PFSK-1 (cell line): ENCODE results near the gene PAK2.

Experiments
- POLR2AphosphoS5 ChIP-seq: IDR thresholded peaks from 2 replicates; pipeline ENCODE4 v1.6.1; 2012; ENCODE audit warnings: low read depth, mild to moderate bottlenecking, control low read depth, low read length, moderate library complexity
- TF ChIP-seq, protein P1 (sequence below), 2 experiments: IDR thresholded peaks; 2 replicates each; pipeline versions ENCODE4 v1.6.1 to v1.8.0; 2011 to 2012; ENCODE audit warnings: low read depth in 2 of 2, low read length in 2 of 2, control low read depth in 1 of 2, inconsistent platforms in 1 of 2, mild to moderate bottlenecking in 1 of 2, moderate library complexity in 1 of 2; ENCODE audit not compliant: insufficient read depth in 1 of 2

DNA sequence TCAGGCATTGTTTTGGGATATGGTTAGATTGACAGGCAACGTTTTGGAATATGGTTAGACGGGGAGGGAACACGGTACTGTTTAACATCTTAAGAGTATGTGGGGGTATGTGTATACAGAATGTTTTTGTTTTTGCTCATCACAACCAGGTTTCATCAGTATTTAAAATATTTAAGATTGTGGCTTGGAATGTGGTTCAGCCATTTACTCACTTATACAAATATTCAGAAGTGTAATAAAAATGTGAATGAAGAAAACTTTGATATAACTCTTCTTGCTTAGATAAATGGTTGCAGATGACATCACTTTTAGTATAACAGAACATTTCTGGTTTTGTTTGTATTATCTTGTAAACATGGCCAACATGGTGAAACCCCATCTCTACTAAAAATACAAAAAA is 3.9 kb upstream of the PAK2 start:
- TF ChIP-seq, protein P1, sequence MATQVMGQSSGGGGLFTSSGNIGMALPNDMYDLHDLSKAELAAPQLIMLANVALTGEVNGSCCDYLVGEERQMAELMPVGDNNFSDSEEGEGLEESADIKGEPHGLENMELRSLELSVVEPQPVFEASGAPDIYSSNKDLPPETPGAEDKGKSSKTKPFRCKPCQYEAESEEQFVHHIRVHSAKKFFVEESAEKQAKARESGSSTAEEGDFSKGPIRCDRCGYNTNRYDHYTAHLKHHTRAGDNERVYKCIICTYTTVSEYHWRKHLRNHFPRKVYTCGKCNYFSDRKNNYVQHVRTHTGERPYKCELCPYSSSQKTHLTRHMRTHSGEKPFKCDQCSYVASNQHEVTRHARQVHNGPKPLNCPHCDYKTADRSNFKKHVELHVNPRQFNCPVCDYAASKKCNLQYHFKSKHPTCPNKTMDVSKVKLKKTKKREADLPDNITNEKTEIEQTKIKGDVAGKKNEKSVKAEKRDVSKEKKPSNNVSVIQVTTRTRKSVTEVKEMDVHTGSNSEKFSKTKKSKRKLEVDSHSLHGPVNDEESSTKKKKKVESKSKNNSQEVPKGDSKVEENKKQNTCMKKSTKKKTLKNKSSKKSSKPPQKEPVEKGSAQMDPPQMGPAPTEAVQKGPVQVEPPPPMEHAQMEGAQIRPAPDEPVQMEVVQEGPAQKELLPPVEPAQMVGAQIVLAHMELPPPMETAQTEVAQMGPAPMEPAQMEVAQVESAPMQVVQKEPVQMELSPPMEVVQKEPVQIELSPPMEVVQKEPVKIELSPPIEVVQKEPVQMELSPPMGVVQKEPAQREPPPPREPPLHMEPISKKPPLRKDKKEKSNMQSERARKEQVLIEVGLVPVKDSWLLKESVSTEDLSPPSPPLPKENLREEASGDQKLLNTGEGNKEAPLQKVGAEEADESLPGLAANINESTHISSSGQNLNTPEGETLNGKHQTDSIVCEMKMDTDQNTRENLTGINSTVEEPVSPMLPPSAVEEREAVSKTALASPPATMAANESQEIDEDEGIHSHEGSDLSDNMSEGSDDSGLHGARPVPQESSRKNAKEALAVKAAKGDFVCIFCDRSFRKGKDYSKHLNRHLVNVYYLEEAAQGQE (IDR thresholded peaks at IDR 0.05; ENCODE audit: insufficient read depth in 1 of 2, low read depth in 2 of 2, low read length in 2 of 2): no peak
- TF ChIP-seq POLR2AphosphoS5: no peak
